ENCODE data around the gene ZBTB7C. TPM values are rescaled to one million over a fixed set of nuclear protein-coding genes. Genes with fewer than 3 reads are reported as not detected.
A peak's percentile ranks its signal among the peaks of the same experiment; 100 is the strongest.

The ZBTB7C gene
- total RNA-seq, 1 donor from 2014 or later, result under 0.01 TPM

GRCh38 chr18:48385596-48385995 is 23.6 kb downstream of the ZBTB7C start:
- DNase-seq (ENCODE audit: low read depth) (no peak), FAIRE-seq (no peak)
- TF ChIP-seq, protein P1, sequence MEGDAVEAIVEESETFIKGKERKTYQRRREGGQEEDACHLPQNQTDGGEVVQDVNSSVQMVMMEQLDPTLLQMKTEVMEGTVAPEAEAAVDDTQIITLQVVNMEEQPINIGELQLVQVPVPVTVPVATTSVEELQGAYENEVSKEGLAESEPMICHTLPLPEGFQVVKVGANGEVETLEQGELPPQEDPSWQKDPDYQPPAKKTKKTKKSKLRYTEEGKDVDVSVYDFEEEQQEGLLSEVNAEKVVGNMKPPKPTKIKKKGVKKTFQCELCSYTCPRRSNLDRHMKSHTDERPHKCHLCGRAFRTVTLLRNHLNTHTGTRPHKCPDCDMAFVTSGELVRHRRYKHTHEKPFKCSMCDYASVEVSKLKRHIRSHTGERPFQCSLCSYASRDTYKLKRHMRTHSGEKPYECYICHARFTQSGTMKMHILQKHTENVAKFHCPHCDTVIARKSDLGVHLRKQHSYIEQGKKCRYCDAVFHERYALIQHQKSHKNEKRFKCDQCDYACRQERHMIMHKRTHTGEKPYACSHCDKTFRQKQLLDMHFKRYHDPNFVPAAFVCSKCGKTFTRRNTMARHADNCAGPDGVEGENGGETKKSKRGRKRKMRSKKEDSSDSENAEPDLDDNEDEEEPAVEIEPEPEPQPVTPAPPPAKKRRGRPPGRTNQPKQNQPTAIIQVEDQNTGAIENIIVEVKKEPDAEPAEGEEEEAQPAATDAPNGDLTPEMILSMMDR (IDR thresholded peaks at IDR 0.05; ENCODE audit: insufficient read depth, low read length, severe bottlenecking), result no peak
- Histone ChIP-seq H3K27me3 (ENCODE audit: control insufficient read depth, insufficient read depth, low read length) (no peaks in the 10 kb centered on the region), H3K4me3 (ENCODE audit: low read depth, low read length) (no peak overlapping the region), H3K36me3 (ENCODE audit: control insufficient read depth, insufficient read depth, low read length) (no peaks in the 10 kb centered on the region)

DNA sequence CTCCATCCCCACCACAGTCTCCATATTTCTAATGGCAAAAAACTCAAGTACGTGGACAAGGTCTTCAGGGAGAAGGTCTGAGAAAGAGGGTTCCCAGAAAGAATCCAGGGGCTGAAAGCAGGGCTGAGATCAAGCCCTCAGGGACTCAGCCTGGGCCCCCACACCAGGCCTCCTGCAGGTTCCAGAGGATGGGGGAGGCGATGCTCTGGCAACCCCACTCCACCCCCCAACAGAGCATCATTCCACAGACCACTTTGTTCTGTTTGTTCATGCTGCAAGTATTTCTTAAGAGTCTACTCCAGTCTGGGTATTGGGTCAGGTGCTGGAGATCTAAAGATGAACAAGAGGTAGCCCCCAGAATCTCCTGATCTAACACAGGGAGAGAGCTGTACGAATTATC is 32.2 kb downstream of the ZBTB7C start:
- H3K36me3 ChIP-seq (ENCODE audit: control insufficient read depth, insufficient read depth, low read length), result no peaks in the 10 kb centered on the region
- no peak overlapping the region for H3K4me3 ChIP-seq (ENCODE audit: low read depth, low read length)
- TF ChIP-seq, protein P1 (IDR thresholded peaks at IDR 0.05; ENCODE audit: insufficient read depth, low read length, severe bottlenecking), result no peak
- DNase-seq (ENCODE audit: low read depth), result no peak
- no peak for FAIRE-seq
- no peaks in the 10 kb centered on the region for H3K27me3 ChIP-seq (ENCODE audit: control insufficient read depth, insufficient read depth, low read length)

DNA sequence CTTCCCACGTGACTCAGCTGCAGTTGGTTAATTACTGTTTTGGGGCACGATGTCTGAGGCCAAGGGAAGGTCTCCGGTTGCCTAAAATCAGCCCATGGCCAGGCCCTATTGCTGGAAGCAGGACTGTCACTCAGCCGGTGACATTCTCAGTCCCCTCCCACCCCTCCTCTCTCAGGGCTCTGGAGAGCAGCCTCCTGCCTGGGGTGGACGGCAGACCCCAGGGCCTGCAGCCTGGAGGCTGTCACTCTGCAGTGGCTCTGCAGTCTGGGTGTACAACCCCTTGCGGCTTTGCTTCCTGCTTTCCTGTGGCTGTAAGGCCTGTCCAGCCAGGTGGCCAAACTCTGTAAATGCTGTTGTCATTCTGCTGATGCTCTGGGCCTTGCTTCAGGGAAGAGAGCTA is 32.8 kb downstream of the ZBTB7C start:
- H3K36me3 ChIP-seq (ENCODE audit: control insufficient read depth, insufficient read depth, low read length), result no peaks in the 10 kb centered on the region
- no peak overlapping the region for H3K4me3 ChIP-seq (ENCODE audit: low read depth, low read length)
- H3K27me3 ChIP-seq (ENCODE audit: control insufficient read depth, insufficient read depth, low read length), result no peaks in the 10 kb centered on the region
- DNase-seq (ENCODE audit: low read depth) (no peak), FAIRE-seq (no peak)
- TF ChIP-seq, protein P1 (IDR thresholded peaks at IDR 0.05; ENCODE audit: insufficient read depth, low read length, severe bottlenecking), result no peak

- FAIRE-seq (peak; percentile 75), DNase-seq (ENCODE audit: low read depth) (peak; percentile 65)
- TF ChIP-seq, protein P1 (IDR thresholded peaks at IDR 0.05; ENCODE audit: insufficient read depth, low read length, severe bottlenecking), result no peak
- Histone ChIP-seq H3K36me3 (ENCODE audit: control insufficient read depth, insufficient read depth, low read length) (no peaks in the 10 kb centered on the region), H3K4me3 (ENCODE audit: low read depth, low read length) (no peak overlapping the region), H3K27me3 (ENCODE audit: control insufficient read depth, insufficient read depth, low read length) (no peaks in the 10 kb centered on the region)
Observed at GRCh38 chr18:48375150-48375800, 33.9 kb downstream of the ZBTB7C start.

DNA sequence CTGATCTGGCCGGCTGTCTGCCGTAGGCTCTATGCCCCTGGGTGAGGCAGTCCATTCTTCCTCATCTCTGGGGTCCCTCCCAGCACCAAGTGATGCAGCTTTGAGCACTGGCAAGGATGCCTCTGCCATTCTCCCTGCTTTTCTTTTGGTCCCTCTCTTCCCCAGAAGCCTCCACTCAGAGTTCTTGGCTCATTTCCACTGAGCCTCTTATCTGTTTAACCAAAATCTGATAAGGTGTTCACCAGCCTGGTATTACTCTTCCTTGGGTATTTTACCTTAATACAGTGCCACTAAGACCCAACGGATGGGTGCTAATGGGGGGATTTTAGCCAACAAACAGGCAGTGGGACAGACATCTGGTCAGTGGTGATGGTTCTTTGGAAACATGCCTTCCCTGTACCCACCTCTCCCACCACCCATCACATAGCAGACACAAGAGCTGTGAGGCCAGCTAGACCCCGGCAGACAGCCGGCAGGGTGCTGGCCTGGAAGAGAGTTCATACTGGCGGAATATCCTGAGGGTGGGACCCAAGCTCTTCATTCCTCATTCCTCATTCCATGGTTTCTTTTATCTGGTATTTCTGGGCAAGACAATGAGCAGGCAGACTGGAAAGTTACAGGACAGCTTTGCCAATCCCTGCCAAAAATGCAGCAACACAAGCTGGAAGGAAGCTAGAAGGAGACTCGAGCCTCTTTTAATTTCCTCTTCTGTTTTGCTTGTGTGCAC is 34.6 kb downstream of the ZBTB7C start:
- Histone ChIP-seq H3K4me3 (ENCODE audit: low read depth, low read length) (no peak overlapping the region), H3K36me3 (ENCODE audit: control insufficient read depth, insufficient read depth, low read length) (no peaks in the 10 kb centered on the region), H3K27me3 (ENCODE audit: control insufficient read depth, insufficient read depth, low read length) (no peaks in the 10 kb centered on the region)
- FAIRE-seq (no peak), DNase-seq (ENCODE audit: low read depth) (no peak)
- TF ChIP-seq, protein P1 (IDR thresholded peaks at IDR 0.05; ENCODE audit: insufficient read depth, low read length, severe bottlenecking), result no peak

Data from bronchial epithelial cell (primary cell).